ENCODE results near the gene DRGX.

- no peak for TF ChIP-seq MXI1 (IDR thresholded peaks at IDR 0.05; ENCODE audit: borderline replicate concordance, low read depth, low read length)
- TF ChIP-seq, protein P1, sequence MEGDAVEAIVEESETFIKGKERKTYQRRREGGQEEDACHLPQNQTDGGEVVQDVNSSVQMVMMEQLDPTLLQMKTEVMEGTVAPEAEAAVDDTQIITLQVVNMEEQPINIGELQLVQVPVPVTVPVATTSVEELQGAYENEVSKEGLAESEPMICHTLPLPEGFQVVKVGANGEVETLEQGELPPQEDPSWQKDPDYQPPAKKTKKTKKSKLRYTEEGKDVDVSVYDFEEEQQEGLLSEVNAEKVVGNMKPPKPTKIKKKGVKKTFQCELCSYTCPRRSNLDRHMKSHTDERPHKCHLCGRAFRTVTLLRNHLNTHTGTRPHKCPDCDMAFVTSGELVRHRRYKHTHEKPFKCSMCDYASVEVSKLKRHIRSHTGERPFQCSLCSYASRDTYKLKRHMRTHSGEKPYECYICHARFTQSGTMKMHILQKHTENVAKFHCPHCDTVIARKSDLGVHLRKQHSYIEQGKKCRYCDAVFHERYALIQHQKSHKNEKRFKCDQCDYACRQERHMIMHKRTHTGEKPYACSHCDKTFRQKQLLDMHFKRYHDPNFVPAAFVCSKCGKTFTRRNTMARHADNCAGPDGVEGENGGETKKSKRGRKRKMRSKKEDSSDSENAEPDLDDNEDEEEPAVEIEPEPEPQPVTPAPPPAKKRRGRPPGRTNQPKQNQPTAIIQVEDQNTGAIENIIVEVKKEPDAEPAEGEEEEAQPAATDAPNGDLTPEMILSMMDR (conservative IDR thresholded peaks at IDR 0.05; ENCODE audit: low read depth, low read length), result no peak
- TF ChIP-seq POLR2A (IDR thresholded peaks at IDR 0.05; ENCODE audit: low read depth, low read length), result no peak
- TF ChIP-seq USF2 (IDR thresholded peaks at IDR 0.05; ENCODE audit: low read depth, low read length), result no peak
- no peak for TF ChIP-seq RFX5 (IDR thresholded peaks at IDR 0.05; ENCODE audit: low read depth, low read length)
- no peak for TF ChIP-seq SMC3 (IDR thresholded peaks at IDR 0.05; ENCODE audit: low read depth, low read length)
- TF ChIP-seq RCOR1 (IDR thresholded peaks at IDR 0.05; ENCODE audit: insufficient replicate concordance, low read length), result no peak
- no peak for TF ChIP-seq NFE2L2 (IDR thresholded peaks at IDR 0.05; ENCODE audit: low read depth, low read length)
- TF ChIP-seq MAZ (IDR thresholded peaks at IDR 0.05; ENCODE audit: borderline replicate concordance, low read depth, low read length), result no peak
Measured at GRCh38 chr10:49347342-49347741, 48.5 kb downstream of the DRGX start.

All from IMR-90 (cell line).